ENCODE measurements around the gene WDFY4. TPM values are rescaled to one million over a fixed set of nuclear protein-coding genes. Genes with fewer than 3 reads are reported as not detected.

WDFY4 gene
- total and polyA plus RNA-seq, 9 of the 15 experiments (the other 6 are each of a cell fraction or from before 2014, with no cell fraction given), result 0.01 to 0.02 (median 0.01) TPM; not detected in 6

GRCh38 chr10:48797830-48798229 lies 113.2 kb downstream of the WDFY4 start:
- no peak overlapping the region for H3K9ac ChIP-seq (ENCODE audit: insufficient read depth in 1 of 2, low read depth in 2 of 2, low read length in 2 of 2)
- in situ Hi-C loops (cut with MboI) (no loop called here), intact Hi-C loops (cut with micrococcal nuclease) (no loop called here)
- H3K9me1 ChIP-seq (ENCODE audit: control insufficient read depth, insufficient read depth, low read length), result no peaks in the 10 kb centered on the region
- no peak overlapping the region for H3K4me3 ChIP-seq
- peaks cover 11 to 23% of the 10 kb centered on the region in 2 experiments for H3K27me3 ChIP-seq (ENCODE audit: control insufficient read depth in 2 of 2, insufficient read depth in 2 of 2, low read length in 2 of 2)
- ATAC-seq, result no peak
- FAIRE-seq, result no peak
- no peak overlapping the region for H2AFZ ChIP-seq (ENCODE audit: low read depth, low read length)
- no peak overlapping the region for H3K4me2 ChIP-seq (ENCODE audit: insufficient read depth, low read length)
- WGBS (ENCODE audit: insufficient coverage, low coverage, missing lambda C conversion rate), result 0% methylated on average over 4 of the region's 4 CpGs
- TF ChIP-seq JUN (IDR thresholded peaks at IDR 0.05; ENCODE audit: borderline replicate concordance, low read depth, low read length) (no peak), JUN (CRISPR knock-in tag; IDR thresholded peaks at IDR 0.05; ENCODE audit: borderline replicate concordance) (no peak), ATF7 (IDR thresholded peaks at IDR 0.05) (no peak), KDM1A (IDR thresholded peaks at IDR 0.05) (no peak)
- H4K20me1 ChIP-seq (replicated peaks; ENCODE audit: control insufficient read depth, insufficient read depth, low read length), result no peaks in the 10 kb centered on the region
- BruUV-seq (replicated peaks), result no TSS peak
- CTCF ChIA-PET (ENCODE audit: low intra/inter-chr PET ratio), result no interaction called here
- no peak overlapping the region for H3K27ac ChIP-seq (ENCODE audit: extremely low read depth, low read depth, low read length)
- no peaks in the 10 kb centered on the region for H3K79me2 ChIP-seq (ENCODE audit: control insufficient read depth, insufficient read depth, low read length)
- H3K4me1 ChIP-seq (replicated peaks in 1 of 2; ENCODE audit: control insufficient read depth in 2 of 2, insufficient read depth in 2 of 2, low read length in 2 of 2), result no peaks in the 10 kb centered on the region; a peak in 1 of 5 replicates
- H3K36me3 ChIP-seq (ENCODE audit: control insufficient read depth, insufficient read depth, low read length), result no peaks in the 10 kb centered on the region
- POLR2A ChIA-PET, result no interaction called here
- no peak for DNase-seq (ENCODE audit: extremely low read depth in 1 of 4, low spot score in 3 of 4)
- H3K9me3 ChIP-seq (replicated peaks; ENCODE audit: control insufficient read depth, insufficient read depth, low read depth, low read length), result no peaks in the 10 kb centered on the region

DNA sequence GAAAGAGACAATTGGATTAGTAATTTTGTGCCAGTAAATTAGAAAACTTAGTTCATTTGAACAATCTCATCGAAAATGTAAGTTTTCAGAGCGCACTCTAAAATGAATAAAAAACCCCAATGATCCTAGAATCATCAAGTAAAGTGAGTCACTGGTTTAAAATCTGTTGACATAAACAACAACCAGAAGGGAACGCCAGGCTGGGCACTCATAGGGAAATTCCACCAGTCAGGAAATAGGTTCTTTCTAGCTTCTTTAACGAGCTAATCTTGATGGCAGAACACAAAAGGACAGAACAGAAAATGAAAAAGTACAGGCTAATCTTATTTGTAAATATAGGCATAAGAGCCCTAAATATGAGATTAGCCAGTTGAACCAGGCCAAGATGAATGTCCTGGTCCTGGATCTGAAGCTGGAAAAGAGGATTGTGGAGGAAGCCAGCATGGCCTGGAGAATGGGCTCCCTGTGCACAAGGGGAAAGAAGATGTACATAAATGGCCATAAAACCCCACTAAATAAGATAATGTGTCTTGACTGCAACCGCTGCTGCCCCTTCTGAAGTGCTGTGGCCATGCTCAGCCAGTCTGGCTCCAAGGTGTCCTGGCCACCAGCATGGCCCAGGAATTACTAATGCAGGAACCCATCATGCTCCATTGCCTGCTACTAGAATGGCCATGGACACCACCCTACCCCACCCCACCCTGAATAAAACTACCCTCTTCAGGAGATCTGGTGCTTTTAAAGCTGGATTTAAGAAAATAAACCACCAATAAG lies 114.0 kb downstream of the WDFY4 start:
- Histone ChIP-seq H3K79me2 (ENCODE audit: control insufficient read depth, insufficient read depth, low read length) (no peaks in the 10 kb centered on the region), H3K27me3 (ENCODE audit: control insufficient read depth in 2 of 2, insufficient read depth in 2 of 2, low read length in 2 of 2) (peaks cover 11 to 23% of the 10 kb centered on the region in 2 experiments; a peak in 4 of 5 replicates), H3K36me3 (ENCODE audit: control insufficient read depth, insufficient read depth, low read length) (no peaks in the 10 kb centered on the region), H3K4me2 (ENCODE audit: insufficient read depth, low read length) (no peak overlapping the region), H3K9me1 (ENCODE audit: control insufficient read depth, insufficient read depth, low read length) (no peaks in the 10 kb centered on the region), H3K4me3 (no peak overlapping the region), H3K4me1 (replicated peaks in 1 of 2; ENCODE audit: control insufficient read depth in 2 of 2, insufficient read depth in 2 of 2, low read length in 2 of 2) (no peaks in the 10 kb centered on the region; a peak in 1 of 5 replicates), H3K27ac (ENCODE audit: extremely low read depth, low read depth, low read length) (no peak overlapping the region), H4K20me1 (replicated peaks; ENCODE audit: control insufficient read depth, insufficient read depth, low read length) (no peaks in the 10 kb centered on the region), H2AFZ (ENCODE audit: low read depth, low read length) (no peak overlapping the region), H3K9me3 (replicated peaks; ENCODE audit: control insufficient read depth, insufficient read depth, low read depth, low read length) (no peaks in the 10 kb centered on the region), H3K9ac (ENCODE audit: insufficient read depth in 1 of 2, low read depth in 2 of 2, low read length in 2 of 2) (no peak overlapping the region)
- CTCF ChIA-PET (ENCODE audit: low intra/inter-chr PET ratio), result no interaction called here
- 5% methylated on average over 5 of the region's 5 CpGs for WGBS (ENCODE audit: insufficient coverage, low coverage, missing lambda C conversion rate)
- ATAC-seq (no peak), DNase-seq (ENCODE audit: extremely low read depth in 1 of 4, low spot score in 3 of 4) (no peak), FAIRE-seq (no peak)
- in situ Hi-C loops (cut with MboI) (no loop called here), intact Hi-C loops (cut with micrococcal nuclease) (no loop called here)
- no TSS peak for BruUV-seq (replicated peaks)
- POLR2A ChIA-PET, result interaction anchor here (0.6 kb wide), 1 partner anchor 14 kb away, joined by 4 read pairs; no protein-coding TSS in a partner anchor
- TF ChIP-seq NFE2L1 (tag; IDR thresholded peaks at IDR 0.05; ENCODE audit: borderline replicate concordance, low read depth), result no peak
- no peak for TF ChIP-seq GATAD2A (IDR thresholded peaks at IDR 0.05)
- TF ChIP-seq MEF2A (IDR thresholded peaks at IDR 0.05; ENCODE audit: control insufficient read depth, low read depth, low read length), result no peak
- no peak for TF ChIP-seq XRCC4 (IDR thresholded peaks at IDR 0.05; ENCODE audit: extremely low read depth, insufficient read depth, insufficient read length)
- TF ChIP-seq, protein P1, sequence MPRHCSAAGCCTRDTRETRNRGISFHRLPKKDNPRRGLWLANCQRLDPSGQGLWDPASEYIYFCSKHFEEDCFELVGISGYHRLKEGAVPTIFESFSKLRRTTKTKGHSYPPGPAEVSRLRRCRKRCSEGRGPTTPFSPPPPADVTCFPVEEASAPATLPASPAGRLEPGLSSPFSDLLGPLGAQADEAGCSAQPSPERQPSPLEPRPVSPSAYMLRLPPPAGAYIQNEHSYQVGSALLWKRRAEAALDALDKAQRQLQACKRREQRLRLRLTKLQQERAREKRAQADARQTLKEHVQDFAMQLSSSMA (CRISPR knock-in tag; IDR thresholded peaks at IDR 0.05), result no peak
- TF ChIP-seq TRIM24 (IDR thresholded peaks at IDR 0.05), result no peak
